CD4-positive, alpha-beta T cell treated with Interleukin-1 beta for 1 hour (primary cell): ENCODE data around the gene UBE2V1.
A peak's percentile ranks its signal among the peaks of the same experiment; 100 is the strongest.
"Not testable (repeated sequence)": the region's sequence is repeated elsewhere in the genome, so short reads cannot be mapped to it uniquely, and the experiment has no call there.

Source experiments
- DNase-seq, 2 donors: peaks; one replicate each; pipeline ENCODE4 v3.0.0-alpha.2; 2020 to 2022

UBE2V1 gene

GRCh38 chr20:50112512-50113419 is at the start of gene UBE2V1:
UBE2V1 (minus strand) TSS chr20:50113150; CDS start chr20:50113128, 22 bp downstream.
- DNase-seq: peak; percentile 88 to 89

DNA sequence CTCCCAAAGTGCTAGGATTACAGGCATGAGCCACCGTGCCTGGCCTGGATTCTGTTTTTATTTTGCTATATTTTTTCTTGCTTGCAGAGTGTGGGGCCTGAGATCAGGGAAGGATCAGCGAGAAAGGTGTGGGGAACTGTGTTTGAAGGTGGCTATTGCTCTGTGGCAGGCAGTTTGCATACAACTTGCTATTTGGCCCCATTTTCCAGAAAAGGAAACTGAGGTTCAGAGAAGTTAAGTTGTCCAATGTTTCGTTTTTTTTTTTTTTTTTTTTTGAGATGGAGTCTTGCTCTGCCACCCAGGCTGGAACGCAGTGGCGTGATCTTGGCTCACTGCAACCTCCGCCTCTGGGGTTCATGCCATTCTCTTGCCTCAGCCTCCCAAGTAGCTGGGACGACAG is 48.5 kb upstream of the UBE2V1 start:
- DNase-seq: not testable (repeated sequence)

DNA sequence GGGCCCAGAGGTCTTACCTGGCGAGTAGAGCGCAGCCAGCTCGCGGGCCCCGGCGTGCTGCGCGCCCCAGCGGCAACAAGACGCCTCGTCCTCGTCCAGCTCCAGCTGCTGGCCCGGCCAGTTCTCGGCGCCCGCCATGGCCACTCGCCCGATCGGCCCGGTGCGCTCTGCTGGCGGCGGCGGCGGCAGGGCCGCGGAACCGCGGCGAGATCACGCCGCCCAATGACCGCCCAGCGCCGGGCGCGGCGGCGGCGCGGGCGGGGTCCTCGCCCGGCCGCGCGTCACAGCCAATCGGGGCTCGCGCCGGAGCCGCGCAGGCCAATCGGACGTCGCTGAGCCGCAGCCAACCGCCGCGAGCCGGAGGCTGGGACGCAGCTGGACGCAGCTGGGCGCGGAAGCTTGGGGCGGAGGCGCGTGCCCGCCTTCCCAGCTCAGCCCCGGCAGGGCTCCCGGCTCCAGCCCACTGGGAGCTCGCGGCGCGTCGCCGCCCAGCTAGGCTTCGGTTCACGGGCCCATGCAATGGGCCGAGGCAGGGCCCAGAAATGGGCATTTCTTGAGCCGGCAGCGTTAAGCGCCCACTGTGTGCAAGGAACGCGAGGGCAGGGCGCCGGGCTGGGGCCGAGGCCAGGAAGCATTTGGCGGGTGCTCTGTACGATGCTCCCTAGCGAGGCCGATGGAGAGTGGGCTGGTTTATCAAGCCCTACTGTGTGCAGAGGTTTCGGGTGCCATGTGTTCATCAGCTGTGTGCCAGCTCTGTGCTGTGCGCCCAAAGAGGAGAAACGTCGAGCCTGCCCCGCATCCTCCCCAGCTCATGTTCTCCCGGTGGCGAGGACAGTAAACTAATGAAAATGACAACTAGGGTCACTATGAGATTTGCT is 40.8 kb upstream of the UBE2V1 start, which contains the start of gene PEDS1:
TSS of gene PEDS1 (minus strand) at position 224 of the 878 bp plus-strand sequence. CDS start at position 138, 86 bp downstream.
- DNase-seq: peak; percentile 83 to 84

DNA sequence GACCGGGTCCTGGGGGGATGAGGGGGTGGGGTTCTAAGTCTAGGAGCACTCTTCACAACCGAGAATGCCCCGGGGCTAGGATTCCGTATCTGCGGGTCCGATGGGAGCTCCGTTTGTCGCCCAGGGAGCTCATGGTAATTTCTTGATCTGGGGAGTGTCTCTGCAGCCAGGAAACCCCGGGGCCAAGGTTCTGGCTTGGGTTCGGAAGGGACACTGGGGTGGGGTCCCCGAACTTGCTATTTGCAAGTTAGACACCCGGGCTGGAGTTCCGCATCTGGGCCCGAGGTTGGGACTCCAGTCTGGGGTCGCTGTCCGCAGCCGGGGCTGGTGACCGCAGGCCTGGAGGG is 40.2 kb upstream of the UBE2V1 start:
- no peak for DNase-seq

DNA sequence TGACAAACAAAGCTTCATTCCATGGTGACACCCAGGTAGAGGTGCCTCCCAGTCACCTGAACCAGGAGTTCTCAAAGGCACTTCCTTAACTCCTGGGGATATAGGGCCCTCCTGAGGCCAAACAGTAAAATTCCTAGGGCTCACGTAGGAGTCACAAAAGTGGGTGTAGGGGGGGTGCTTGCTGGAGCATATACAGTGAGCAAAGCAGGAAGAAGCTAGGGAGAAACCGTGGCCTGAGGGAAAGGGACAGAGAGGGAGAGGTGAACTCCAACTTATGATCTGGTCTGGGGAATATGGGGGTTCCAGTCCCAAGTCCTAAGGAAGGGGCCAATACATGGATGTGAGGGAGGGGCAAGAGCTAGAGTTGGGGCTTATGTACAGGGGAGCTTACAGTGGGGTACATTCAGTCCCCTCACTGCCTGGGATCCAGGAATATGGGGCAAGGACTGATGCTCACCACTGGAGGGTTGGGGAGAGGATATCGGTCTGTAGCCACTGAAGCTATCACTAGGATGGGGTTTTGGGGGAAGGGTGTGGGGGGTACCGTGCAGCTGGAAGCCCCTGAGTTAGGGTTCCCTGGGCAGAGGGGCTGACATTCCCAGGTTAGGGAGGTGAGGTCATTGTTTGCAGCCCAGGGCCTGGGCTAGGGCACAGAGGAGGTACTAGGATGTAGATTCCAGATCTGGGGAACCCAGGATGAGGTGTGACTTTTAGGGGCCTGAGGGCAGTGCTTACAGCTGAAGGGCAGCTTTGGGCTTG is 39.6 kb upstream of the UBE2V1 start:
- DNase-seq: peak in 1 of 2 donors; percentile 10

DNA sequence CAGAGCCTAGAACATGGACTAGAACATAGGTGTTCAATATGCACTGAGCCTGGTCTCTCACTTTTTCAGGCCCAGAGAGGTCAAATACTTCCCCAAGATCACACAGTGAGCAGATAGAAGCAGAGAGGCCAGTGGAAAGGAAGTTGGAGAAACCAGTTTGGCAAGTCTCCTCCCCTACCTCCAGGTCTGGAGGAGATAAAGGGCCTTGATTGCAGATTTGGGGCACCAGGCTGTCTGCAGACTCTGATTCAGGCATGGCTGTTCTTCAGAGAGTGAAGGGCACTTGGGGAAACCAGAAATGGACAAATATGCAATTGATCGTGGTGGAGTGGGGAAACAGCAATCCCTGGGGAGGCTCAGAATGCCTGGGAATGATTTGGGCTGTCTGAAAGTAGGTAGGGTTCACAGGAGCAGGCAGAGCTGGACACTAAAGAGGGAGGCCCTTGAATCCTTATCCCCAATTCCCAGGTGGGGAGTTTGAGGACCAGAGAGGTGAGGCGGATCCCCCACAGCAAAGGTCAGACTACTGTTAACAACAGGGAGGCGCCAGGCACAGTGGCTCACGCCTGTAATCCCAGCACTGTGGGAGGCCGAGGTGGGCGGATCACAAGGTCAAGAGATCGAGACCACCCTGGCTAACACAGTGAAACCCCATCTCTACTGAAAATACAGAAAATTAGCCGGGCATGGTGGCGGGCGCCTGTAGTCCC is 38.2 kb upstream of the UBE2V1 start:
- DNase-seq: no peak

DNA sequence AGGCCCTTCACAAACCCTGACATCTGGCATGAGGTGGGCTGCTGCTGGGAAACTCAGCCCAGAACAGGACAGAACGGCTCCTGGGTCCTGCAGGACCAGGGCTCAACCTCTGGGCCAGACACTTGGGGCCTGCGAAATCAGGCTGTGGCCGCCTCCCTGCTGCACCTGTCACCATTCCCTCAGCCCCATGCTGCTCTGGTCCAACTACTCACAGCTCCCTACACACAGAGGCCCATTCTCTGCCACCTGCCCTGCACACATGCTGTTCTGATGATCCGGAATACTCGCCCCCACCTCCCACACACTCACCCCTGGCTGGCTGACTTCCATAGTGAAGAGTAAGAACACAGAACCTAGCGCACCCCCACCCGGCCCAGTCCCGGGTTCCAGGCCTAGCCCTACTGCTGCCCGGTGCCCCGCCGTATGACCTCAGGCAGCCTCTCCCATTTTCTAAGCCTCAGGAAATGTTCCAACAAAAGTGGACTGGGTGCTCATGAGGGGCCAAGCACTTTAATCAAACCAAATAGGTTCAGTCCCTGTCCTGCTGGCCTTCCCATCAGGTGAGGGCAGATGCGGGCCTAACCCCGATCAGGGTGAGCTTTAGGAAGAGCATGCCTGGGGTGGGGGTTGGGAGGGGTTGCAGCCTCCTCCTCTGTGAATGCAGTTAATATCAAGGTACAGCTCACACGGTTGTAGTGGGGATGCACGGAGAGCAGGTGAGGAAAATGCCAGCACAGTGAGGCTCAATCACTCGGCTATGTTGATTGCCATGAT is 36.7 kb upstream of the UBE2V1 start:
- DNase-seq: no peak

DNA sequence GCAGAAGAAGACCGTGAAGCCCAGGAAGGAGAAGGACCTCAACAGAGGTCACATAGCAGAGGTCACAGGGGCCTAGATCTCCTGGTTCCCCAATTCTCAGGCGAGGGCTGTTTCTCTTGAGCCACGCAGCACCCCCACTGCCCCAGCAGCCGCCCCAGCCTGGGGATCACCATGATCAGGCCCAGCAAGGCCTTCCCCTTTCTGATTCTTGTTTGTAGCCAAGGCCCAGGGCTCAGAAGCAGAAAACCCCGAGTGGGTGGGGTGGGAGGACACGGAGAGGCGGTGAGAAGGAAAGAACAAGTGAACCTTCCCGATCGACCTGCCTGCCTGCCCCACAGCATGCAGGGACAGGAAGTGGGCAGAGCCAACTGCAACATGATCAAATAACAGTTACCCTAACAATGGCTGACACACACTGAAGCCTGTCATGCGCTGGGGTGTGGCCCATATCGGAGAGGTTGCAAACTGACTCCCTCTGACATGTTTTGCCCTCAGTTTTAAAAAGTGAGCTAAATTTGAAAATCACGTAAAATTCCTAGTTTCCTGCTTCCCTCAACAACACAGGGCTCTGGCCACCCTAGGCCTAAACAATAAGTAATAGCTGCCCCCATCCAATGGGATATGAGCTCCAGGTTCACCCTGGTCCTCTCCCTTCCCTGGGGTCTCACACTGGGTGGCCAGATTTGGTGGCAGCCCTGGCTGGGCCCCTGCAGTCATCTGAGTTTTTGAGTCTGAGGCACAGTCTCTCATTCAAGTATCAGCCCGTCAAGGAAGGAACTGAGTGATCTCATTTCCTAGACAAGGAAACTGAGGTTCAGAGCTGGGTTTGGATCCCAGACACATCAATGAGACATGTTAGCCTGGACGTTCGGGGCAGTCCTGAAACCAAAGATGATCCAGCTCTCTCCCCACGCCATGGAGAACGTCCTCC is 34.0 kb upstream of the UBE2V1 start:
- DNase-seq: peak; percentile 85 to 87

- DNase-seq: no peak
These were observed 33.3 kb upstream of the UBE2V1 start for GRCh38 chr20:50146214-50146613.

GRCh38 chr20:50145566-50145965 is 32.6 kb upstream of the UBE2V1 start:
- no peak for DNase-seq

GRCh38 chr20:50144362-50144761 is 31.4 kb upstream of the UBE2V1 start:
- DNase-seq: peak in 1 of 2 donors; percentile 67

- DNase-seq: no peak
These were observed 29.9 kb upstream of the UBE2V1 start for GRCh38 chr20:50142812-50143211.

- no peak for DNase-seq
These were observed 29.0 kb upstream of the UBE2V1 start for GRCh38 chr20:50141811-50142561.

DNA sequence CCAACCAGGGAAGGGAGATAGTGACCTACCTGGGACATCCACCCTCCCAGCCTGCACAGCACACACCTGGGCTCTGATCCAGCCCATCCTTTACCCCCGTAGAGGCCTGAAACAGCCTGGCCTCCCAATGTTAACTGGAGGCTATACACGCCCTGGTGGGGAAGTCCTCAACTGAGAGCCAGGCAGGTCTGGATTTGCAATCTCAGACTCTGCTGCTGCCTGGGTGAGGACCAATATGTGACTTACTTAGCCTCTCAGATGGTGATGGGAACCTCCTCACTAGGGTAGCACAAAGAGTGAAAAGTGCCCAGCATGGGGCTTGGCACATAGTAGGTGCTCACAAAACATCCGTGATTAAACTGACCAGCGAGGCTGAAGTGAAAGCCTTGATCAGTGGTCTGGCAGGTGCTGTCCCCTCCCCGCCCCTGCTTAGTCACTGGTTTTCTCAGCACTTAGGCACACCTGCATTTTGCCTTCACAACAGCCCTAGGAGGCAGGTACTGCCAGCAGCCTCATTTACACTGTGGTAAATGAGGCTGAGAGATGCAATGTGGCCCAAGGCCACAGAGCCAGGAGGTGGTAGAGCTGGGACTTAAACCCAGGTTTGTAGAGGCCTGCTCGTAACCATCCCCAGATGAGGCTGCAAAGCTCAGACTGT is 28.2 kb upstream of the UBE2V1 start:
- DNase-seq: no peak

GRCh38 chr20:50140339-50140859 is 27.4 kb upstream of the UBE2V1 start:
- DNase-seq: no peak

DNA sequence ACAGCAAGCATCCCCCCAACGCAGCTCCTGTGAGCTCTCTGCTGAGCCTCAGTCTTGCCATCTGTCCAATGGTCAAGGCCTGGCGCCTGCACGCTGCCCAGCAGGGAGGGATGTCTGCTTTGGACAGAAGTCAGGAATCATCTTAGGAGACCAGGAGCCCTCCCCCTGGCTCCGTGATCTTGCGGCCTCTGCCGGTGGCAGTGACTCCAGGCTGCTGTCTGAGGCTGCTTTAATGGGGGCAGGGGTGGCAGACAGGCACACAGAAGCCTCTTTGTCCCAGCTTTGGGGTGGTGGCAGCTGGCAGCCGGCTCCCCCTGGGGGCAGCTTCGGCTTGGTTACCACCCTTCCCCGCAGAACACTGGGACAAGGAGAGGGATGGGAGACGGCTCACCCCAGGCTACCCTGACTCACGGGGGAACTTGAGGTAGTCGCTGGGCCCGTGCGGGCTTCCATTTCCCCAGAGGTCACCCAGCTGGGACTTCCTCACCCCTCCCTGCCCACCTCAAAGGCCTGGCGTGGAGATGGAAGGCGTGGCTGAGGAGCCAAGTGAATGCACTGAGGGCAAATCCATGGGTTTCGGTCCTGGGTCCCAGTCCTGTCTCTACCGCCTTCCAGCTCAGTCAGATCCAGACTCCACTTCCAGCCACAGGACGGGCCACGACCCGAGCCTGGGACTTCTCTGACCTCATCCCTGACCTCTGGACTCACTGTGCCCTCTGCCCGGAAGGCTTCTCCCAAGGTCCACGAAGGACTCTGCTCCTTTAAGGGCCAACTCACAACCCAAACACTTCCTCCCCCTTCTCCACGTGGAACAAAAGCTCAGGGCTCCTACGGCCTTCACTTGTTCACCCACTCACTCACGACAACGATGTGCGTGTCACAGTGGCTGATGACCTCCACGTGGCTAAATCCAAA is 25.8 kb upstream of the UBE2V1 start:
- no peak for DNase-seq

DNA sequence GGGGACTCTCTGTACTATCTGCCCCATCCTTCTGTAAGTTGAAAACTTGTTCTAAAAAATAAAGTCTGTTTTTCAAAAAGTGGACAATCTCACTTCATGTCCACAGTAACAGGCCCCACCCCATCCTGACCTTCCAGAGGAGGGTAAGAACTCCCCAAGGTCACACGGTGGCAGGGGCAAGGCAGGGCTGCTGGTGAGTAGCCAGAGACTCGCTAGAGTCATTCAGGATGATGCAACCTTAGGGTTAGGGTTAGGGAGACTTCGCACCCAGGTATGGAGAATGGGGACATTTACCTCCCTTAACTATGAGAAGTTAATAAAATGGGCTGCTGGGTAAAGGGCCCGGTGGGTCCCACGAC is 25.1 kb upstream of the UBE2V1 start:
- no peak for DNase-seq

DNA sequence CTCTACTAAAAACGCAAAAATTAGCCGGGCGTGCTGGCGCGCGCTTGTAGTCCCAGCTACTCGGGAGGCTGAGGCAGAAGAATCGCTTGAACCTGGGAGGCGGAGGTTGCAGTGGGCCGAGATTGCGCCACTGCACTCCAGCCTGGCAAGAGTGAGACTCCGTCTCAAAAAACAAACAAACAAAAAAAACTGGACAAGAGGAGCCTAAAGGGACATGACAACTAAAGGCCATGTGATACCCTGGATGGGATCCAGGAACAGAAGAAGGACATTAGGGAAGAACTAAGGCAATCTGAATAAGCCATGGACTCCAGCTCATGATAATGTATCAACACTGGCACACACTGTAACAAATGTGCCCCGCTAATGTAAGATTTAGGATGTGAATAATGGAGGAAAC is 24.8 kb upstream of the UBE2V1 start:
- DNase-seq: not testable (repeated sequence)
